IgD-negative memory B cell (primary cell): ENCODE data around the gene ZBTB25. TPM values are rescaled to one million over a fixed set of nuclear protein-coding genes. Genes with fewer than 3 reads are reported as not detected.

Experiments used
- H3K27ac Mint-ChIP-seq, 3 donors: one replicate each; pipeline ENCODE4 v1.8.0; 2020 to 2022; ENCODE audit warnings: mild to moderate bottlenecking in 3 of 3, mixed read lengths in 3 of 3, moderate library complexity in 1 of 3
- H3K27me3 Mint-ChIP-seq: one replicate; pipeline ENCODE4 v1.8.0; 2021; ENCODE audit warnings: mixed read lengths
- H3K36me3 Mint-ChIP-seq: one replicate; pipeline ENCODE4 v1.8.0; 2020; ENCODE audit warnings: mild to moderate bottlenecking, mixed read lengths
- H3K4me1 Mint-ChIP-seq, 3 donors: one replicate each; pipeline ENCODE4 v1.8.0; 2020 to 2022; ENCODE audit warnings: mixed read lengths in 3 of 3, mild to moderate bottlenecking in 1 of 3
- H3K4me3 Mint-ChIP-seq, 4 donors: one replicate each; pipeline ENCODE4 v1.8.0; 2020 to 2022; ENCODE audit warnings: mild to moderate bottlenecking in 4 of 4, mixed read lengths in 4 of 4, moderate library complexity in 3 of 4
- H3K9me3 Mint-ChIP-seq, 3 donors: one replicate each; pipeline ENCODE4 v1.8.0; 2020 to 2021; ENCODE audit warnings: mixed read lengths in 3 of 3, mild to moderate bottlenecking in 1 of 3
- polyA plus RNA-seq: library from polyadenylated mRNA; unstranded; fragments of 300-500 nt; fragmentation: Illumina TruSeq; gene quantifications from one replicate; pipeline ENCODE4 v1.2.3, GENCODE V29; 2021

Gene ZBTB25
- polyA plus RNA-seq, 1 donor from 2014 or later: 19.4 TPM

GRCh38 chr14:64504897-64505794 lies 1.5 kb upstream of the ZBTB25 start:
- H3K4me3 Mint-ChIP-seq: peak overlapping the region; percentile 96 to 99 (median 97)
- no peaks in the 10 kb centered on the region for H3K36me3 Mint-ChIP-seq
- peak overlapping the region; percentile 98 to 100 (median 100) for H3K27ac Mint-ChIP-seq
- H3K9me3 Mint-ChIP-seq: peaks cover 0 to 2% (median 0%) of the 10 kb centered on the region in 3 donors
- H3K4me1 Mint-ChIP-seq: peaks cover 56 to 62% (median 58%) of the 10 kb centered on the region in 3 donors
- no peaks in the 10 kb centered on the region for H3K27me3 Mint-ChIP-seq

- peaks cover 59 to 62% (median 60%) of the 10 kb centered on the region in 3 donors for H3K4me1 Mint-ChIP-seq
- no peaks in the 10 kb centered on the region for H3K36me3 Mint-ChIP-seq
- peak within 1 kb of the TSS; percentile 96 to 99 (median 98) for H3K4me3 Mint-ChIP-seq
- H3K9me3 Mint-ChIP-seq: peaks cover 0 to 2% (median 0%) of the 10 kb centered on the region in 3 donors
- no peaks in the 10 kb centered on the region for H3K27me3 Mint-ChIP-seq
- H3K27ac Mint-ChIP-seq: peak within 1 kb of the TSS; percentile 98 to 100 (median 100)
Measured at GRCh38 chr14:64504310-64504896, 765 bp upstream of the ZBTB25 start, which contains the start of gene ZBTB1. Gene ZBTB1, plus strand, starts transcription at chr14:64504770. Its CDS starts 16,735 bp downstream, at chr14:64521505.

GRCh38 chr14:64502887-64503433 lies 678 bp downstream of the ZBTB25 start:
- Mint-ChIP-seq H3K27ac (peak overlapping the region; percentile 98 to 100 (median 98)), H3K4me3 (peak overlapping the region; percentile 96 to 100 (median 98)), H3K36me3 (no peaks in the 10 kb centered on the region), H3K9me3 (peaks cover 0 to 2% (median 0%) of the 10 kb centered on the region in 3 donors), H3K27me3 (no peaks in the 10 kb centered on the region), H3K4me1 (peaks cover 48 to 49% (median 49%) of the 10 kb centered on the region in 3 donors)

GRCh38 chr14:64502456-64502855 lies 1.2 kb downstream of the ZBTB25 start:
- Mint-ChIP-seq H3K4me1 (peaks cover 44 to 47% (median 46%) of the 10 kb centered on the region in 3 donors), H3K36me3 (no peaks in the 10 kb centered on the region), H3K9me3 (peaks cover 0 to 2% (median 0%) of the 10 kb centered on the region in 3 donors), H3K27ac (peak overlapping the region; percentile 98 to 100 (median 98)), H3K27me3 (no peaks in the 10 kb centered on the region), H3K4me3 (peak overlapping the region; percentile 96 to 100 (median 98))

GRCh38 chr14:64501411-64502171 lies 2.0 kb downstream of the ZBTB25 start:
- Mint-ChIP-seq H3K4me1 (peaks cover 40 to 43% (median 41%) of the 10 kb centered on the region in 3 donors), H3K36me3 (peaks cover 2% of the 10 kb centered on the region), H3K27ac (peak overlapping the region; percentile 98 to 100 (median 98)), H3K27me3 (no peaks in the 10 kb centered on the region), H3K4me3 (peak overlapping the region; percentile 96 to 100 (median 98)), H3K9me3 (peaks cover 0 to 2% (median 0%) of the 10 kb centered on the region in 3 donors)

GRCh38 chr14:64500088-64500487 lies 3.5 kb downstream of the ZBTB25 start:
- peak overlapping the region; percentile 28 to 80 (median 45) for H3K4me3 Mint-ChIP-seq
- H3K27ac Mint-ChIP-seq: peak overlapping the region; percentile 86 to 100 (median 98)
- peaks cover 0 to 2% (median 0%) of the 10 kb centered on the region in 3 donors for H3K9me3 Mint-ChIP-seq
- peaks cover 2% of the 10 kb centered on the region for H3K36me3 Mint-ChIP-seq
- H3K4me1 Mint-ChIP-seq: peaks cover 31 to 35% (median 33%) of the 10 kb centered on the region in 3 donors
- H3K27me3 Mint-ChIP-seq: no peaks in the 10 kb centered on the region

GRCh38 chr14:64496764-64497163 lies 6.9 kb downstream of the ZBTB25 start:
- Mint-ChIP-seq H3K27ac (peak overlapping the region in 1 of 3 donors; percentile 31), H3K36me3 (peaks cover 2% of the 10 kb centered on the region), H3K4me3 (no peak overlapping the region), H3K9me3 (no peaks in the 10 kb centered on the region), H3K27me3 (no peaks in the 10 kb centered on the region), H3K4me1 (peaks cover 32 to 42% (median 38%) of the 10 kb centered on the region in 3 donors)

GRCh38 chr14:64495252-64495651 lies 8.4 kb downstream of the ZBTB25 start:
- H3K4me1 Mint-ChIP-seq: peaks cover 26 to 36% (median 35%) of the 10 kb centered on the region in 3 donors
- H3K4me3 Mint-ChIP-seq: no peak overlapping the region
- no peaks in the 10 kb centered on the region for H3K9me3 Mint-ChIP-seq
- peak overlapping the region in 1 of 3 donors; percentile 90 for H3K27ac Mint-ChIP-seq
- no peaks in the 10 kb centered on the region for H3K27me3 Mint-ChIP-seq
- H3K36me3 Mint-ChIP-seq: peaks cover 2% of the 10 kb centered on the region

- Mint-ChIP-seq H3K4me3 (no peak overlapping the region), H3K9me3 (no peaks in the 10 kb centered on the region), H3K27ac (peak overlapping the region in 2 of 3 donors; percentile 10 to 12), H3K36me3 (peaks cover 2% of the 10 kb centered on the region), H3K27me3 (no peaks in the 10 kb centered on the region), H3K4me1 (peaks cover 20 to 29% (median 28%) of the 10 kb centered on the region in 3 donors)
Measured at GRCh38 chr14:64493455-64493854, 10.2 kb downstream of the ZBTB25 start.

- H3K27ac Mint-ChIP-seq: peak overlapping the region in 1 of 3 donors; percentile 9
- no peaks in the 10 kb centered on the region for H3K27me3 Mint-ChIP-seq
- no peak overlapping the region for H3K4me3 Mint-ChIP-seq
- no peaks in the 10 kb centered on the region for H3K9me3 Mint-ChIP-seq
- peaks cover 17 to 22% (median 20%) of the 10 kb centered on the region in 3 donors for H3K4me1 Mint-ChIP-seq
- peaks cover 3% of the 10 kb centered on the region for H3K36me3 Mint-ChIP-seq
Measured at GRCh38 chr14:64491637-64492036, 12.0 kb downstream of the ZBTB25 start.

- Mint-ChIP-seq H3K36me3 (peaks cover 3% of the 10 kb centered on the region), H3K4me1 (peaks cover 11 to 12% (median 11%) of the 10 kb centered on the region in 3 donors), H3K4me3 (no peak overlapping the region), H3K9me3 (no peaks in the 10 kb centered on the region), H3K27ac (no peak overlapping the region), H3K27me3 (no peaks in the 10 kb centered on the region)
Measured at GRCh38 chr14:64488590-64489099, 15.0 kb downstream of the ZBTB25 start.

- Mint-ChIP-seq H3K9me3 (no peaks in the 10 kb centered on the region), H3K36me3 (peaks cover 2% of the 10 kb centered on the region), H3K4me3 (no peak overlapping the region), H3K27me3 (no peaks in the 10 kb centered on the region), H3K27ac (peak overlapping the region in 1 of 3 donors; percentile 74), H3K4me1 (peaks cover 3 to 9% (median 7%) of the 10 kb centered on the region in 3 donors)
Measured at GRCh38 chr14:64478634-64479250, 24.9 kb downstream of the ZBTB25 start.

GRCh38 chr14:64476438-64476837 lies 27.2 kb downstream of the ZBTB25 start:
- Mint-ChIP-seq H3K27me3 (no peaks in the 10 kb centered on the region), H3K9me3 (no peaks in the 10 kb centered on the region), H3K27ac (no peak overlapping the region), H3K36me3 (peaks cover under 1% of the 10 kb centered on the region), H3K4me1 (peaks cover 5 to 13% (median 11%) of the 10 kb centered on the region in 3 donors), H3K4me3 (peak overlapping the region in 1 of 4 donors; percentile 49)
